ENCODE results near the gene GCFC2. TPM values are rescaled to one million over a fixed set of nuclear protein-coding genes. Genes with fewer than 3 reads are reported as not detected.
"Not testable (repeated sequence)": the region's sequence is repeated elsewhere in the genome, so short reads cannot be mapped to it uniquely, and the experiment has no call there.

GCFC2 gene
- total RNA-seq, 2 donors from 2014 or later, result 14.6 to 38.9 TPM

DNA sequence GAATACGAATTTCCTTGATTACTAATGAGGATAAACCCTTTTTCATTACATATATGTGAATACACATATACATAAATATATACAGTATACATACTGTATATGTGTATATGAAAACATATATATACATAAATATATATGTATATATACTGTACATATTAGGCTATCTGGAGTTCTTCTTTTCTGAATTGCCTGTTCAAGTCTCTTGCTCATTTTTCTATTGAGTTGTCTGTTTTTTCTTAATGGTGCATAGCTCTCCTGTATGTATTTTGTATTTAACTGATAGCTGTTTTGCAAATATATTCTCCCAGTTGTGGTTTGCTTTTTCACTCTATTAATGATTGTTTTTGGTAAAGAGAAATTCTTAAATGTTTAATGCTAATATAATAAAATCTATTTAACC lies 8.9 kb upstream of the GCFC2 start:
- H3K4me1 ChIP-seq (replicated peaks), result no peaks in the 10 kb centered on the region
- H3K4me3 ChIP-seq, result no peak overlapping the region
- H3K27ac ChIP-seq, result no peak overlapping the region
- DNase-seq (ENCODE audit: low spot score), result no peak
- intact Hi-C loops (cut with DNase I), result no loop called here
- WGBS, result 96% methylated on average over 1 of the region's 1 CpG
- no peaks in the 10 kb centered on the region for H3K36me3 ChIP-seq
- no peak for TF ChIP-seq POLR2AphosphoS5 (IDR thresholded peaks at IDR 0.05)
- TF ChIP-seq, protein P1, sequence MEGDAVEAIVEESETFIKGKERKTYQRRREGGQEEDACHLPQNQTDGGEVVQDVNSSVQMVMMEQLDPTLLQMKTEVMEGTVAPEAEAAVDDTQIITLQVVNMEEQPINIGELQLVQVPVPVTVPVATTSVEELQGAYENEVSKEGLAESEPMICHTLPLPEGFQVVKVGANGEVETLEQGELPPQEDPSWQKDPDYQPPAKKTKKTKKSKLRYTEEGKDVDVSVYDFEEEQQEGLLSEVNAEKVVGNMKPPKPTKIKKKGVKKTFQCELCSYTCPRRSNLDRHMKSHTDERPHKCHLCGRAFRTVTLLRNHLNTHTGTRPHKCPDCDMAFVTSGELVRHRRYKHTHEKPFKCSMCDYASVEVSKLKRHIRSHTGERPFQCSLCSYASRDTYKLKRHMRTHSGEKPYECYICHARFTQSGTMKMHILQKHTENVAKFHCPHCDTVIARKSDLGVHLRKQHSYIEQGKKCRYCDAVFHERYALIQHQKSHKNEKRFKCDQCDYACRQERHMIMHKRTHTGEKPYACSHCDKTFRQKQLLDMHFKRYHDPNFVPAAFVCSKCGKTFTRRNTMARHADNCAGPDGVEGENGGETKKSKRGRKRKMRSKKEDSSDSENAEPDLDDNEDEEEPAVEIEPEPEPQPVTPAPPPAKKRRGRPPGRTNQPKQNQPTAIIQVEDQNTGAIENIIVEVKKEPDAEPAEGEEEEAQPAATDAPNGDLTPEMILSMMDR (IDR thresholded peaks at IDR 0.05), result no peak
- TF ChIP-seq POLR2A (IDR thresholded peaks at IDR 0.05), result no peak
- no peaks in the 10 kb centered on the region for H3K27me3 ChIP-seq (replicated peaks; ENCODE audit: insufficient read depth)
- H3K9me3 ChIP-seq, result no peaks in the 10 kb centered on the region

DNA sequence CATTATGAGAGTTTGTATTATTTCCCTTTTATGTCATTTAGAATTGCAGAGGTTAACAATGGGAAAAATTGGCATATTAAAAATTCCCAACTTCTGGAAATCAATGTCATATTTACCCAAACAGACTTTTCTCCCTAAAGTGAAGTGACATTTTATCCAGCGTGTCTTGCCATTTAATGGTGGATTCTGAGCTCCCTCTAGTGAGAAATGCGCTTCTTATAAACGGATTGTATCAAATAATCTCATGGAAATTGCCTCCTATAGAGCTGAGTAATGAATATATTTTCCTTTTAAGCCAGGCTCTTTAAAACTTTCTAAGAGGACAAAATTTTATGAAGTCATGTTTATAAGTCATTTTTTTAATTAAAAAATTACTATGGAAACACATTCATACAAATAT lies 5.7 kb upstream of the GCFC2 start:
- intact Hi-C loops (cut with DNase I), result no loop called here
- no peak for DNase-seq (ENCODE audit: low spot score)
- Histone ChIP-seq H3K36me3 (no peaks in the 10 kb centered on the region), H3K4me1 (replicated peaks) (no peaks in the 10 kb centered on the region), H3K9me3 (no peaks in the 10 kb centered on the region), H3K4me3 (no peak overlapping the region), H3K27me3 (replicated peaks; ENCODE audit: insufficient read depth) (no peaks in the 10 kb centered on the region), H3K27ac (no peak overlapping the region)
- TF ChIP-seq POLR2A (IDR thresholded peaks at IDR 0.05) (no peak), POLR2AphosphoS5 (IDR thresholded peaks at IDR 0.05) (no peak)
- TF ChIP-seq, protein P1 (IDR thresholded peaks at IDR 0.05), result no peak
- WGBS, result 69% methylated on average over 3 of the region's 3 CpGs

DNA sequence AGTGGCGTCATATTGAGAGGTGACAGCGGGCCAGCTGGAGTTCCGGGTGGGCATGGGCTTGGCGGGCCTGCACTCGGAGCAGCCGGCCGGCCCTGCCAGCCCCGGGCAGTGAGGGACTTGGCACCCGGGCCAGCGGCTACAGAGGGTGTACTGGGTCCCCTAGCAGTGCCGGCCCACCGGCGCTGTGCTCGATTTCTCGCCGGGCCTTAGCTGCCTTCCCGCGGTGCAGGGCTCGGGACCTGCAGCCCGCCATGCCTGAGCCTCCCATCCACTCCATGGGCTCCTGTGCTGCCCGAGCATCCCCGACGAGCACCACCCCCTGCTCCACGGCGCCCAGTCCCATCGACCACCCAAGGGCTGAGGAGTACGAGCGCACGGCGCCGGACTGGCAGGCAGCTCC lies 875 bp upstream of the GCFC2 start:
- DNase-seq (ENCODE audit: low spot score); intact Hi-C loops (cut with DNase I); H3K4me1 ChIP-seq (replicated peaks); H3K36me3 ChIP-seq; H3K4me3 ChIP-seq; H3K9me3 ChIP-seq; H3K27me3 ChIP-seq (replicated peaks; ENCODE audit: insufficient read depth): not testable (repeated sequence)
- WGBS, result 97% methylated on average over 13 of the region's 31 CpGs
- H3K27ac ChIP-seq, result peak overlapping the region in 1 of 2 donors; percentile 90

- peak overlapping the region; percentile 58 to 70 for H3K4me3 ChIP-seq
- no peaks in the 10 kb centered on the region for H3K27me3 ChIP-seq (replicated peaks; ENCODE audit: insufficient read depth)
- intact Hi-C loops (cut with DNase I), result no loop called here
- H3K4me1 ChIP-seq (replicated peaks), result no peaks in the 10 kb centered on the region
- DNase-seq (ENCODE audit: low spot score), result no peak
- no peak for TF ChIP-seq POLR2A (IDR thresholded peaks at IDR 0.05)
- TF ChIP-seq POLR2AphosphoS5 (IDR thresholded peaks at IDR 0.05), result no peak
- TF ChIP-seq, protein P1 (IDR thresholded peaks at IDR 0.05), result no peak
- no peaks in the 10 kb centered on the region for H3K36me3 ChIP-seq
- under 1% methylated on average over 12 of the region's 12 CpGs for WGBS
- H3K27ac ChIP-seq, result peak overlapping the region; percentile 90 to 93
- H3K9me3 ChIP-seq, result no peaks in the 10 kb centered on the region
These were observed 517 bp downstream of the GCFC2 start for GRCh38 chr2:75710220-75710576.

- DNase-seq (ENCODE audit: low spot score), result no peak
- 45% methylated on average over 3 of the region's 3 CpGs for WGBS
- intact Hi-C loops (cut with DNase I), result no loop called here
These were observed 1.4 kb downstream of the GCFC2 start for GRCh38 chr2:75709297-75709696.

More at GRCh38 chr2:75709297-75709696, 1.4 kb downstream of the GCFC2 start:
- Histone ChIP-seq H3K4me1 (replicated peaks) (no peaks in the 10 kb centered on the region), H3K4me3 (peak overlapping the region in 1 of 2 donors; percentile 58), H3K27ac (no peak overlapping the region), H3K27me3 (replicated peaks; ENCODE audit: insufficient read depth) (no peaks in the 10 kb centered on the region), H3K9me3 (no peaks in the 10 kb centered on the region), H3K36me3 (no peaks in the 10 kb centered on the region)
- TF ChIP-seq, protein P1 (IDR thresholded peaks at IDR 0.05), result no peak
- TF ChIP-seq POLR2AphosphoS5 (IDR thresholded peaks at IDR 0.05) (no peak), POLR2A (IDR thresholded peaks at IDR 0.05) (no peak)
